ENCODE results near the gene YWHAQ.
"Not testable (repeated sequence)": the region's sequence is repeated elsewhere in the genome, so short reads cannot be mapped to it uniquely, and the experiment has no call there.

Gene YWHAQ

GRCh38 chr2:9627310-9627709 is 3.5 kb downstream of the YWHAQ start:
- H3K4me3 ChIP-seq (replicated peaks; ENCODE audit: low read depth, low read length), result no peak overlapping the region
- no peak for TF ChIP-seq CTCF (IDR thresholded peaks at IDR 0.05; ENCODE audit: low read length, missing control alignments)
- DNase-seq (ENCODE audit: low read depth), result no peak

GRCh38 chr2:9623151-9623550 is 7.6 kb downstream of the YWHAQ start:
- no peak for TF ChIP-seq CTCF (IDR thresholded peaks at IDR 0.05; ENCODE audit: low read length, missing control alignments)
- no peak overlapping the region for H3K4me3 ChIP-seq (replicated peaks; ENCODE audit: low read depth, low read length)
- no peak for DNase-seq (ENCODE audit: low read depth)

- not testable (repeated sequence) for DNase-seq (ENCODE audit: low read depth); H3K4me3 ChIP-seq (replicated peaks; ENCODE audit: low read depth, low read length)
These were observed 9.1 kb downstream of the YWHAQ start for GRCh38 chr2:9621655-9622054.

- H3K4me3 ChIP-seq (replicated peaks; ENCODE audit: low read depth, low read length), result no peak overlapping the region
- no peak for TF ChIP-seq CTCF (IDR thresholded peaks at IDR 0.05; ENCODE audit: low read length, missing control alignments)
- DNase-seq (ENCODE audit: low read depth), result no peak
These were observed 12.4 kb downstream of the YWHAQ start for GRCh38 chr2:9618410-9618809.

GRCh38 chr2:9617749-9618148 is 13.0 kb downstream of the YWHAQ start:
- no peak for TF ChIP-seq CTCF (IDR thresholded peaks at IDR 0.05; ENCODE audit: low read length, missing control alignments)
- H3K4me3 ChIP-seq (replicated peaks; ENCODE audit: low read depth, low read length), result no peak overlapping the region
- peak; percentile 73 for DNase-seq (ENCODE audit: low read depth)

GRCh38 chr2:9617296-9617695 is 13.5 kb downstream of the YWHAQ start:
- no peak for DNase-seq (ENCODE audit: low read depth)
- no peak for TF ChIP-seq CTCF (IDR thresholded peaks at IDR 0.05; ENCODE audit: low read length, missing control alignments)
- H3K4me3 ChIP-seq (replicated peaks; ENCODE audit: low read depth, low read length), result no peak overlapping the region

- H3K4me3 ChIP-seq (replicated peaks; ENCODE audit: low read depth, low read length), result no peak overlapping the region
- DNase-seq (ENCODE audit: low read depth), result no peak
- TF ChIP-seq CTCF (IDR thresholded peaks at IDR 0.05; ENCODE audit: low read length, missing control alignments), result no peak
These were observed 16.2 kb downstream of the YWHAQ start for GRCh38 chr2:9614562-9614961.

- no peak for TF ChIP-seq CTCF (IDR thresholded peaks at IDR 0.05; ENCODE audit: low read length, missing control alignments)
- no peak overlapping the region for H3K4me3 ChIP-seq (replicated peaks; ENCODE audit: low read depth, low read length)
- DNase-seq (ENCODE audit: low read depth), result peak; percentile 80
These were observed 17.5 kb downstream of the YWHAQ start for GRCh38 chr2:9613291-9613690.

GRCh38 chr2:9611549-9611912 is 19.3 kb downstream of the YWHAQ start:
- H3K4me3 ChIP-seq (replicated peaks; ENCODE audit: low read depth, low read length); DNase-seq (ENCODE audit: low read depth): not testable (repeated sequence)

Data from fibroblast of pulmonary artery (primary cell).